Stimulated activated naive CD8-positive, alpha-beta T cell treated with anti-CD3 and anti-CD28 coated beads, Interleukin-15, amount 100 ng/mL, for 72 hours (primary cell): ENCODE data around the gene KMT2E.
"Not testable (repeated sequence)": the region's sequence is repeated elsewhere in the genome, so short reads cannot be mapped to it uniquely, and the experiment has no call there.

ENCODE experiments used
- ATAC-seq: fragments of 150-1000 bp; cut with Tn5 transposase; 2 replicates; pipeline ENCODE4 v1.10.0; 2021; ENCODE audit warnings: mild to moderate bottlenecking, moderate library complexity
- DNase-seq, 2 donors: peaks; one replicate each; pipeline ENCODE4 v3.0.0; 2021 to 2022
- H3K27ac Mint-ChIP-seq, 2 donors: one replicate each; pipeline ENCODE4 v1.8.0; 2022; ENCODE audit warnings: mild to moderate bottlenecking in 2 of 2, mixed read lengths in 2 of 2, moderate library complexity in 2 of 2
- H3K27me3 Mint-ChIP-seq: one replicate; pipeline ENCODE4 v1.8.0; 2022; ENCODE audit warnings: mixed read lengths
- H3K4me1 Mint-ChIP-seq: one replicate; pipeline ENCODE4 v1.8.0; 2022; ENCODE audit warnings: mild to moderate bottlenecking, mixed read lengths
- H3K4me3 Mint-ChIP-seq, 2 donors: one replicate each; pipeline ENCODE4 v1.8.0; 2022; ENCODE audit warnings: mild to moderate bottlenecking in 2 of 2, mixed read lengths in 2 of 2, moderate library complexity in 1 of 2
- H3K9me3 Mint-ChIP-seq, 2 donors: one replicate each; pipeline ENCODE4 v1.8.0; 2022; ENCODE audit warnings: mixed read lengths in 2 of 2

The KMT2E gene

DNA sequence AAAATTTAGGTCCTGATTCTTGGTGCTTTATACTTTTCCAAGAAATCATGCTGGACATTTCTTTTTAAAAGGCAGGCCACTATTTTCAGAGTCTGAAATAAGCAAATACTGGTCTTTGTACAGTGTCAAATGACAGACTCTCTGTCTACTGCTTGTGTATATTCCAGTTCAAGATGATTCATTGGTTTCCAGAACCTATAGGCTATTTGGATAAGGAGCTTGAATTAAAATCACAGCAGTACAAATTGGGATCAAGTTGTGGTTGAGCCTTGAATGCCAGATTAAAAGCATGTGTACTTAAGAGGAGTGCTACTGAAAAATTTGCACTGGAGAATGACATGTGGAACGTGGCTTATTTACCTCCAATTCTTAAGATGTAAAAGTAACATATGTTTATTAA, 10.7 kb downstream of the KMT2E start:
- Mint-ChIP-seq H3K9me3 (no peaks in the 10 kb centered on the region), H3K4me3 (peak overlapping the region in 1 of 2 donors; percentile 28), H3K4me1 (peaks cover 86% of the 10 kb centered on the region), H3K27me3 (no peaks in the 10 kb centered on the region), H3K27ac (no peak overlapping the region)
- DNase-seq (no peak), ATAC-seq (no peak)

GRCh38 chr7:105026750-105027149, 12.7 kb downstream of the KMT2E start:
- Mint-ChIP-seq H3K4me1 (peaks cover 87% of the 10 kb centered on the region), H3K9me3 (no peaks in the 10 kb centered on the region), H3K27ac (no peak overlapping the region), H3K4me3 (no peak overlapping the region), H3K27me3 (no peaks in the 10 kb centered on the region)
- DNase-seq (no peak), ATAC-seq (no peak)

DNA sequence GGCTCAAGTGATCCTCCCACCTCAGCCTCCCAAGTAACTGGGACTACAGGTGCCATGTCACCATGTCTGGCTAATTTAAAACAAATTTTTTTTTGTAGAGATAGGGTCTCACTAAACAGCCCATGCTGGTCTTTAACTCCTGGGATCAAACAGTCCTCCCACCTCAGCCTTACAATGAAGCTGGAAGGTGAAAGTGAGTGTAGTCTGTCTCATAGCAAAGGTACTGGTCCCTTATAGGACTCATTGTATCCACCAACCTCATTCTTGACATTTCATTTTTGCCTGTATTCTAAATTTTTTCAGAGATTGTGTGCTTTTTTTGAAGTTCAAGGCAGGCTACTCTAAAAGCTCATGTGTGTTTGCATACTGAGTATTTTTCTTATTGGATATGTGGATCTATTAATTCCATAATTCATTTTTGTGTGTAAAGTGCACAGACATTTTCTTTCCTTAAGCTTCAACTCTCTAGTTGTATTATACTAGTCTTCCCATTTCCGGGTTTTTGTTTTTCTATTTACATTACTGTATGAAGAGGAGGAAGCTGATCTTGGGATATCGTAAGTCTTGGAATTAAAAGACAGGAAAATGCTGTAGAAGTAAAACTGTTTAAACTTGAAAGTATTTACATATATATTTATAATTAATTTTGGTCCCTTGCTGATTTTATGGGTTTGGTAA, 13.3 kb downstream of the KMT2E start:
- no peak for DNase-seq
- Mint-ChIP-seq H3K9me3 (no peaks in the 10 kb centered on the region), H3K4me1 (peaks cover 87% of the 10 kb centered on the region), H3K4me3 (no peak overlapping the region), H3K27me3 (no peaks in the 10 kb centered on the region), H3K27ac (no peak overlapping the region)
- ATAC-seq = no peak

DNA sequence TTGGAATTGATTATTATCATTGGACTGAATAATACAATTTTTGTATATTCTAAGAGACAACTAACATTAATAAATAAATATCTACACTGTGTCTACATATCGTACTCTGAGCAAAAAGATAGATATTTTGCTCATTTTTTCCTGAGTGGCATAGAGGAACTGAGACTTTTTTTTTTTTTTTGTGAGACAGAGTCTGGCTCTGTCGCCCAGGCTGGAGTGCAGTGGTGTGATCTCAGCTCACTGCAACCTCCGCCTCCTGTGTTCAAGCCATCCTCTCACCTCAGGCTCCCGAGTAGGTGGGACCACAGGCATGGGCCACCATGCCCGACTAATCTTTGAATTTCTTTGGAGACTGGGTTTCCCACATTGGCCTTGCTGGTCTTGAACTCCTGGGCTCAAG, 14.0 kb downstream of the KMT2E start:
- no peak for DNase-seq
- H3K27me3 Mint-ChIP-seq = no peaks in the 10 kb centered on the region
- peaks cover 80% of the 10 kb centered on the region for H3K4me1 Mint-ChIP-seq
- no peak overlapping the region for H3K27ac Mint-ChIP-seq
- H3K9me3 Mint-ChIP-seq = no peaks in the 10 kb centered on the region
- ATAC-seq = no peak
- H3K4me3 Mint-ChIP-seq = no peak overlapping the region

DNA sequence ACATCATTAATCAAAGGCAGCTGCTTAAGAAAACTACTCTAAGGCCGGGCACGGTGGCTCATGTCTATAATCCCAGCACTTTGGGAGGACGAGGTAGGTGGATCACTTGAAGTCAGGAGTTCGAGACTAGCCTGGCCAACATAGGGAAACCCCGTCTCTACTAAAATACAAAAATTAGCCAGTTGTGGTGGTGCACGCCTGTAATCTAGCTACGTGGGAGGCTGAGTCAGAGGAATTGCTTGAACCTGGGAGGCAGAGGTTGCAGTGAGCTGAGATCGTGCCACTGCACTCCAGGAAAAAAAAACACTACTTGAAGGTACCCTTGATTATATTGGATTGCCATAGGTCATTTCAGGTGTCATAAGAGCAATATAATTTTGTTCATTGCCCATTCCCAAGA, 14.9 kb downstream of the KMT2E start:
- peaks cover 77% of the 10 kb centered on the region for H3K4me1 Mint-ChIP-seq
- H3K4me3 Mint-ChIP-seq, DNase-seq, H3K9me3 Mint-ChIP-seq, ATAC-seq, H3K27me3 Mint-ChIP-seq, H3K27ac Mint-ChIP-seq: not testable (repeated sequence)

GRCh38 chr7:105030447-105030846, 16.4 kb downstream of the KMT2E start:
- H3K4me3 Mint-ChIP-seq = no peak overlapping the region
- peak overlapping the region in 1 of 2 donors; percentile 9 for H3K27ac Mint-ChIP-seq
- H3K27me3 Mint-ChIP-seq = no peaks in the 10 kb centered on the region
- no peaks in the 10 kb centered on the region for H3K9me3 Mint-ChIP-seq
- H3K4me1 Mint-ChIP-seq = peaks cover 74% of the 10 kb centered on the region
- no peak for DNase-seq
- ATAC-seq = no peak

GRCh38 chr7:105032553-105033214, 18.7 kb downstream of the KMT2E start:
- H3K27me3 Mint-ChIP-seq = no peaks in the 10 kb centered on the region
- no peak overlapping the region for H3K27ac Mint-ChIP-seq
- DNase-seq (no peak), ATAC-seq (peak; percentile 43)
- peak overlapping the region in 1 of 2 donors; percentile 26 for H3K4me3 Mint-ChIP-seq
- H3K4me1 Mint-ChIP-seq = peaks cover 76% of the 10 kb centered on the region
- H3K9me3 Mint-ChIP-seq = no peaks in the 10 kb centered on the region

DNA sequence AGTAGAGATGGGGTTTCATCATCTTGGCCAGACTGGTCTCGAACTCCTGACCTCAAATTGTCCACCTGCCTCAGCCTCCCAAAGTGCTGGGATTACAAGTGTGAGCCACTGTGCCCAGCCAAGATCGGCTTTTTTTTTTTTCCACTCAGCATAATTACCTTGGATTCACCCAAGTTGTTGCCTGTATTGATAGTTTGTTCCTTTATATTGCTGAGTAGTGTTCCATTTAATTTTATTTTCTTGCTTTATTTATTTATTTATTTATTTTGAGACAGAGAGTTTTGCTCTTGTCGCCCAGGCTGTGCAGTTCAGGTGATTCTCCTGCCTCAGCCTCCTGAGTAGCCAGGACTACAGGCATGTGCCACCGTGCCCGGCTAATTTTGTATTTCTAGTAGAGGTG, 21.3 kb downstream of the KMT2E start:
- Mint-ChIP-seq H3K27me3 (no peaks in the 10 kb centered on the region), H3K4me3 (no peak overlapping the region), H3K9me3 (no peaks in the 10 kb centered on the region), H3K27ac (no peak overlapping the region), H3K4me1 (peaks cover 68% of the 10 kb centered on the region)
- ATAC-seq = no peak
- no peak for DNase-seq

DNA sequence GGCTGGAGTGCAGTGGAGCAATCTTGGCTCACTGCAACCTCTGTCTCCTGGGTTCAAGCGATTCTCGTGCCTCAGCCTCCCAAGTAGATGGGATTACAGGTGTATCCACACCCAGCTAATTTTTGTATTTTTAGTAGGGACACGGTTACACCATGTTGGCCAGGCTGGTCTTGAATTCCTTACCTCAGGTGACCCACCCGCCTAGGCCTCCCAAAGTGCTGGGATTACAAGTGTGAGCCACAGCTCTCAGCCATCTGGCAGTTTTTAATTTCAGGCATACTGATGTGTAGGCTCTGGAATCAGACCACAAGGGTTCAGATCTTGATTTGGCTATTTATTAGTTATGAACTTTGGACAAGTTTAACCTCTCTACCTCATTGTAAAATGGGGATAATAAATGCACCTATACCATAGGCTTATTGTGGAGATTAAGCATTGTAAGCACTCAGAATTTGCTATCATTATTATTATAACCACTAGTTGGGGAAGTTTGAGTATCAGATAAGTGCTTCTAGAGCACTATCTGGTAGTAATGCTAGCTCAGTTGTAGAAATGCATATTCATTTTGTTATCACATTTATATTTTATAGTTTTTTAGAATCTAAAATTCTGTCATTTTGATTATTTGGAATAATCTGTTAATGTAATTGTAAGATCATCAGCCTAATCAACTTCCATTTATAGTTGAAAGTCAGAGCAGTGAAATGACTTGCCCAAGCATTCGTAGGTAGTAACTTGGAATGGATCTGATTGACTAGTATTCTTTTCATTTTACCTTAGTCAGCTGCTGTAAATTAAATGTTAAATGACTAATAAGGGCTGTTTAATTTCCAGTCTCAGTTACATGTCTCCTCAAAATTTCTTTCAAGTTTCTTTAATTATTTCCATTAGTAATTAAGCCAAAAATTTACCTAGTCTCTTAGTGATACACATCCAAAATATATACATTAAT, 22.5 kb downstream of the KMT2E start:
- no peak overlapping the region for H3K27ac Mint-ChIP-seq

DNA sequence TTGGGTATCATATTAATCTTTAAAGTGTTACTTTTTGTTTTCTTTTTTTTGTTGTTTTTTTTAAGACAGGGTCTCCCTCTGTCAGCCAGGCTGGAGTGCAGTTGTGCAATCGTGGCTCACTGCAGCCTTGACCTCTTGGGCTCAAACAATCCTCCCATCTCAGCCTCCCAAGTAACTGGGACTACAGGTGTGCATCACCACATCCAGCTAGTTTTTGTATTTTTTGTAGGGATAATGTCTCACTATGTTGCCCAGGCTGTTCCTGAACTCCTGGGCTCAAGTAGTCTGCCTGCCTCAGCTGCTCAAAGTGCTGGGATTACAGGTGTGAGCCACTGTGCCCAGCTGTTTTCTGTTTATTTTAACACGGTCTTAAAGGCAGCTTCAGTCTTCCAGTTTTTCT, 23.3 kb downstream of the KMT2E start:
- Mint-ChIP-seq H3K9me3 (no peaks in the 10 kb centered on the region), H3K4me3 (peak overlapping the region in 1 of 2 donors; percentile 29), H3K27me3 (no peaks in the 10 kb centered on the region), H3K4me1 (peaks cover 55% of the 10 kb centered on the region), H3K27ac (no peak overlapping the region)
- DNase-seq = no peak
- ATAC-seq = no peak

More for the DNA sequence above, 22.5 kb downstream of the KMT2E start:
- Mint-ChIP-seq H3K27me3 (no peaks in the 10 kb centered on the region), H3K9me3 (no peaks in the 10 kb centered on the region), H3K4me3 (peak overlapping the region in 1 of 2 donors; percentile 13), H3K4me1 (peaks cover 63% of the 10 kb centered on the region)
- DNase-seq (no peak), ATAC-seq (no peak)

DNA sequence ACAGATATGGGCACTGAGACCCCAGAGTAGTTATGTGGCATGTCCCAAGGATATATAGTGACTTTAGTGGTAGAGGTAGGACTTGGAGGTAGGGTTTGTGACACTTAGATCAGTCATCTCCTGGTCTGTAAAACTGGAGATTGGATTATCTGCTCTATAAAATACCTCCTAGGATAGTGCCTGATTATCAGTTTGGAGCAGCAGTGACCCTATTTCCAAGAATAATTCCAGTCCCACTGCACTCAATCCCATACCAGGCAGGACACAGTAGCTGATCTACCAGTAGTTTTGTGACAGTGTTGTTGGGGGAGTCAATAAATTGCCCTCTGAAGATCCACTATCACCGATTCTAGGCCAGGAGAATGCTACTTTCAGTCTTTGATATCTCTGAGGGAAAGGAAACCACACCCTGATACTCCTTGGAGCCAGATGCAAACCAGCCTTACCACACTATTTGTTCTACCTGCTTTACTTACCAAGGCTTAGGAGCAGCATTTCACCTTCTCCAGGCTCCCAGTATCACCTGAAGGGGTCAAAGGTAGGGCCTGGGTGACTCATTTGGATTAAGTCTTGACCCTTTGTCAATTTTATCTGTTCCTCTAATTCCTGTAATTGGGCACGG, 30.6 kb downstream of the KMT2E start:
- Mint-ChIP-seq H3K27ac (peak overlapping the region in 1 of 2 donors; percentile 23), H3K4me1 (peaks cover 41% of the 10 kb centered on the region), H3K4me3 (no peak overlapping the region), H3K9me3 (no peaks in the 10 kb centered on the region), H3K27me3 (no peaks in the 10 kb centered on the region)
- DNase-seq = no peak
- ATAC-seq = no peak

- ATAC-seq (no peak), DNase-seq (no peak)
- Mint-ChIP-seq H3K27me3 (no peaks in the 10 kb centered on the region), H3K27ac (no peak overlapping the region), H3K9me3 (no peaks in the 10 kb centered on the region), H3K4me3 (no peak overlapping the region), H3K4me1 (peaks cover 53% of the 10 kb centered on the region)
These were observed 32.4 kb downstream of the KMT2E start for GRCh38 chr7:105046414-105046813.

GRCh38 chr7:105047932-105048331, 33.9 kb downstream of the KMT2E start:
- ATAC-seq (no peak), DNase-seq (no peak)
- H3K27me3 Mint-ChIP-seq = no peaks in the 10 kb centered on the region
- peaks cover 63% of the 10 kb centered on the region for H3K4me1 Mint-ChIP-seq
- H3K27ac Mint-ChIP-seq = no peak overlapping the region
- no peak overlapping the region for H3K4me3 Mint-ChIP-seq
- no peaks in the 10 kb centered on the region for H3K9me3 Mint-ChIP-seq

- H3K4me3 Mint-ChIP-seq = no peak overlapping the region
- ATAC-seq = no peak
- H3K27ac Mint-ChIP-seq = peak overlapping the region in 1 of 2 donors; percentile 14
- DNase-seq = no peak
- H3K4me1 Mint-ChIP-seq = peaks cover 64% of the 10 kb centered on the region
- no peaks in the 10 kb centered on the region for H3K9me3 Mint-ChIP-seq
- H3K27me3 Mint-ChIP-seq = no peaks in the 10 kb centered on the region
These were observed 36.5 kb downstream of the KMT2E start for GRCh38 chr7:105050493-105050892.

GRCh38 chr7:105050899-105051298, 36.9 kb downstream of the KMT2E start:
- H3K27me3 Mint-ChIP-seq, H3K9me3 Mint-ChIP-seq, ATAC-seq, H3K4me3 Mint-ChIP-seq, DNase-seq: not testable (repeated sequence)
- Mint-ChIP-seq H3K27ac (peak overlapping the region; percentile 14 to 75), H3K4me1 (peaks cover 64% of the 10 kb centered on the region)
